ENCODE data around the gene RNF41.

Gene RNF41

DNA sequence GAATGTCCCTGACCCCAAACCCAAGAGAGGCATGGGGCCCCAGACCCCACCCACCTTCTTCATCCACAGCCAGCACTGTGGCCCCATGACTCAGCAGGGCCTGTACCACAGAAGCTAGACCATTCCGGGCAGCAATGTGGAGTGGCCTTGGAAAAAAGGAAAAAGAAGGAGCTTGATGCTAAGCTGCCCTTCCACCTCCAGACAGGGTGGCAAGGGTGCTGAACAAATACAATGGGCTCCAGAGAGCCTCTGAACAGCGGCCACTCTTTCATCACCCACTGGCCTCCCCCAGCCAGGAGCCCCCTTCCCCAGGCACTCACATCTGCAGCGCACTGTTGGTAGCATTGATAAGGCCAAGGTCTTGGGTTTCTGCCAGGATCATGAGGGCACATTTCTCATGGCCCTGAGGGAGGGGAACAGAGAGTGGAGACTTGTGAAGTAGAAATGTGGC is 22.0 kb upstream of the RNF41 start:
- DNase-seq (ENCODE audit: low spot score): no peak

DNA sequence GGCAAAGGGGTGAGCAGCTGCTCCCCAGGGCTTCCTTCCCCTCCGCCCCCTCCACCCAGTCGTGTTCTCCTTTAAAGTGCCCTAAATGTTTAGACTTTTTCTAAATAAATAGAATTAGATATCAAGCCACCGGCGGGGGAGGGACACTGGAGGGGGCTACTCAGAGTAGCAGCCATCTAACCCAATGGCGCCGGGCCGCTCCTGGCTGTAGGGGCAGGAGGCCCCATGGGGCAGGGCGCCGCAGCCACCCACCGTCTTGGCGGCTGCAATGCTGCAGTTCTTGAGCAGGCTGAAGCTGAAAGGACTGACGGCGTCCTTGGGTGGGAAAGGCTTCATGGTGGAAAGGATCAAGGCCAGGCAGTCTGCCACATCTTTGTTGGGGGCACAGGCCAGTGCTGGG is 21.3 kb upstream of the RNF41 start:
- DNase-seq (ENCODE audit: low spot score): no peak

DNA sequence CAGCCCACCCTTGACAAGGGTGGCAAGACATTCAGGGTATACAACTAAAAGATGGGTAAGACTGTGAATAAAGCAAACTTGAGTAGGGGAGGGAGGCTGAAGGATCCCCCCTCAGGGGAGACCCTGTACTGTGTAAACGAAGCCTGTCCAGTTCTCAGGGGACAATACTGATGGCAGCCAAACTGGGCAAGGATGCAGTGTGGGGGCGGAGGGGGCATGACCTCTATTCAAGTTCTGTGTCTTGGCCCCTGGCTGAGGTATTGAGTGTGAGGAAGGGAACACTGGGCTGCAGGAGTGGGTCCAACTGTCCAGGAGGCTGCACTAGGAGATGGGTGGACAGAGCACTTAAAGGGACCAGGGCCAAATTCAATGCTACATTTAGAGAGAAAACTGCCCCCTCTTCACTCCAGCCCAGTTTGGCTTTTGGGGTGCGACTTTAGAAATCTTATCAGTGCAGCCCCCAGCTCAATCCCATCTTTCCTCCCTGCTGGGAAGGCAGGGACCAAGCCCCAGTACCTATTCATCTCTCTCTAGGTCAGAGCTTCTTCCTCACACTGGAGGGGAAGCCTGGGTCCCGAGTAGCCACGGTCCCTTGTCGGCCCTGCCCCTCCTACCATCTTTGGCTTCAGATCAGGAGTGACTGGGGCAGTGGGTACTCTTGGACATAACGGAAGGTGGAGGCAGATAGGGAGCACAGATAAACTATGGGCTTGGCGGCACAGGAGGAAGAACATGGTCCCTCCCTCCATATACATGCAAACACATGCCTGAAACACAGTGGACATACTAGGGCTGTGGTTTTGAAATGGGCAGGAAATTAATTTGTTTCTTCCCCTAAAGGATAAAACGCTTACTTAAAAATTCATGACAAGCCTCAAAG is 19.9 kb upstream of the RNF41 start:
- DNase-seq (ENCODE audit: low spot score): no peak

DNA sequence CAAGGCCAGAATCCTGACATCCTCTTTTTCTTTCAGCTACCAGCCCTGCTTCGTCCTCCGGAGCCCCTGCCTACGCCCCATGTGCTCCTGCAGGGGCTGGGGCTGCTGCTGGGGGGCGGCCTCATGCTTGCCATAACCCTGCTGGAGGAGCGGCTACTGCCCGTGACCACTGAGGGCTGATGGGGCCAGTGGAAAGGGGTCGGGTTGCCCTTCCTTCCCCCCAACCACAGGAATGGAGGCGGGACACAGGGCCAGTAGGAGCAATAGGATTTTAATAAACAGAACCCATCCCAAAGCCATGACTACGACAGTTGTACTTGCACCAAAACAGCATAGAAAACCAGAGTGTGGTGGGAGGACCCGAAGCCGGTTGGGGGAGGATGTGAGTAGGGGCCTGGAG is 15.8 kb upstream of the RNF41 start:
- DNase-seq (ENCODE audit: low spot score): no peak

DNA sequence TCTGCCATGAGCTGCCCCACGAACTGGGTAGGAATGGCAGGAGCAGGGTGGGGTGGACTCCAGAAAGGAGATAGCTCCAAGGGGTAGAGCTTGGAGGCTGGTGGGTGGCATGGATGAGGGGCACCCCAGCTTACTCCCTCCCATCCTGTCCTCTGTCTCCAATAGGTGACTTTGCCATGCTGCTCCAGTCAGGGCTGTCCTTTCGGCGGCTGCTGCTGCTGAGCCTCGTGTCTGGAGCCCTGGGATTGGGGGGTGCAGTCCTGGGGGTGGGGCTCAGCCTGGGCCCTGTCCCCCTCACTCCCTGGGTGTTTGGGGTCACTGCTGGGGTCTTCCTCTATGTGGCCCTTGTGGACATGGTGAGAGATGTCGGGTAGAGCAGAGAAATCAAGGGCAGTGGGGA is 15.3 kb upstream of the RNF41 start:
- no peak for DNase-seq (ENCODE audit: low spot score)

DNA sequence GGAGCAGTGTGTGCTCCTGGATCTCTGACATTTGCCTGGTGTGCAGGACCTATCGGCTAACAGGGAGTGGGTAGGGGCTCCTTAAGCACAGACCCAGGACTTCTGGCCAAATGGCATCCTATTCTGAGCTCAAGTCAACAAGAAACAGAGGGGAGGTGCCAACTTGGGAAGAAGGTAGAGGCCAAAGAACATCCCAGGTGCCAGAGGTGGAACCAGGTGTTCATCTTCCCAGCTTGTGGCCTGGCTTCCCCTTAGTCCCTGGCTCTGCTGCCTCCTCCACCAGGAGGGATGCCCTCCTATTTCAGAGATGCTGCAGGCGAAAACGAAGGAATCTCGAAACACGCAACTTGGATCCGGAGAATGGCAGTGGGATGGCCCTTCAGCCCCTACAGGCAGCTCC is 14.4 kb upstream of the RNF41 start:
- no peak for DNase-seq (ENCODE audit: low spot score)

DNA sequence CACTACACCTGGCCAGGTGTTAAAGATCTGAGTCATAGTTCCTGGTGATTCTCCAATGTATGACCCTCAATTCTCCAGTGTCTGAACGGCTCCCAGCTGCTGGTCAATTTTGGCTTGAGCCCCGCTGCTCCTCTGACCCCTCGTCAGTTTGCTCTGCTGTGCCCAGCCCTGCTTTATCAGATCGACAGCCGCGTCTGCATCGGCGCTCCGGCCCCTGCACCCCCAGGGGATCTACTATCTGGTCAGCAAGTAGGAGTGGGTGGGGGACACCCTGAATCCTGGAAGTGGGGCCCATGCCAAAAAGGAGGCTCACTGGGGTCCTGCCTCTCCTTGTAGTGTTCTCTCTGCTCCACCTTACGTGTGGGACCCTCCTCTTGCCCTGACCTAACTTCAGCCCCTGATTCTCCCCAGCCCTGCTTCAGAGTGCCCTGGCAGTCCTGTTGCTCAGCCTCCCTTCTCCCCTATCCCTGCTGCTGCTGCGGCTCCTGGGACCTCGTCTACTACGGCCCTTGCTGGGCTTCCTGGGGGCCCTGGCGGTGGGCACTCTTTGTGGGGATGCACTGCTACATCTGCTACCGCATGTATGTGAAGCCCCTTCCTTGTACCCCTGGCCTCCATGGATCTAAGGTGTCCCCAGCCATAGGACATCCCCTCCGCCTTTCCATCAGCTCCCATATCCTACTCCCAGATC is 13.2 kb upstream of the RNF41 start:
- no peak for DNase-seq (ENCODE audit: low spot score)

DNA sequence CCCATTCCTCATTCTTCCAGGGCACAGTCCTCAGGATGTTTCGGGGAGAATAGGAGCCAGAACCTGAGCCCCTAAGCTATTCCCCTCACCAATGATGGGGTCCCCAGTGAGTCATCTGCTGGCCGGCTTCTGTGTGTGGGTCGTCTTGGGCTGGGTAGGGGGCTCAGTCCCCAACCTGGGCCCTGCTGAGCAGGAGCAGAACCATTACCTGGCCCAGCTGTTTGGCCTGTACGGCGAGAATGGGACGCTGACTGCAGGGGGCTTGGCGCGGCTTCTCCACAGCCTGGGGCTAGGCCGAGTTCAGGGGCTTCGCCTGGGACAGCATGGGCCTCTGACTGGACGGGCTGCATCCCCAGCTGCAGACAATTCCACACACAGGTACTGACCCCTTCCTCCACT is 9.5 kb upstream of the RNF41 start:
- no peak for DNase-seq (ENCODE audit: low spot score)

DNA sequence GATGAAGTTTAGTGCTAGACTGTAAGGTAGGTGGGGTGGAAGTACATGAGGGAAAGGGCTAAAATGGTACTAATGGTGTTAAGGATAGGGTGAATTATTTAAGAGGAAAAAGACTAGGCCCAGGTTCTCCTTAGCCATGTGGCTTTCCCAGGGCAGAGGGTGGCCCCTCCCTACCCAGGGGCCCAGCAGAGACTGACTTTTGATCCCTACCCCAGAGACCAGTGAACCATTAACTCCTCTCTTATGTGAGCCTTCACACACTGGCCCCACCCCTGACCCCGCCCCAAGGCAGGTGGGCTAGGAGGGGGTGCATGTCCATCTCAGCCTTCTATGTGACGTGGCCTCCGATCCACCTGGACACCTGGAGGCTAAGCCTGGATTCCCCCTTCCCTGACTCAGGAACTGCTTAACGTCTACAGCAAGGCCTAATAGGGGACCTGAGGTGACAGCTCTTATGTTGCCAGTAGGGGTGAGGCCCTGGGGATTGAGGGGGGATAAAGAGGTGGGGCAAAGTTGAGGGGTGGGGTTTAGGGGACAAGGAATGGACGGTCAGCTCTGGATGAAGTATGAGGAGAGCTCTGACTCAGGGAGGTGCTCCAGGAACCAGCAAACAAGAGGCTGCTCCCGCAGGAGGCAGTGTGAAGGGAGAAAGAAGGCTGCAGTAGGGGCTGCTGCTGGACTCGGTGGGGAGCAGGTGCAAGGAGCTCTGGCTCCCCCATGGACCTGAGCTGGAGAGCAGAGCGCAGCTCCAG is 8.9 kb upstream of the RNF41 start:
- no peak for DNase-seq (ENCODE audit: low spot score)

DNA sequence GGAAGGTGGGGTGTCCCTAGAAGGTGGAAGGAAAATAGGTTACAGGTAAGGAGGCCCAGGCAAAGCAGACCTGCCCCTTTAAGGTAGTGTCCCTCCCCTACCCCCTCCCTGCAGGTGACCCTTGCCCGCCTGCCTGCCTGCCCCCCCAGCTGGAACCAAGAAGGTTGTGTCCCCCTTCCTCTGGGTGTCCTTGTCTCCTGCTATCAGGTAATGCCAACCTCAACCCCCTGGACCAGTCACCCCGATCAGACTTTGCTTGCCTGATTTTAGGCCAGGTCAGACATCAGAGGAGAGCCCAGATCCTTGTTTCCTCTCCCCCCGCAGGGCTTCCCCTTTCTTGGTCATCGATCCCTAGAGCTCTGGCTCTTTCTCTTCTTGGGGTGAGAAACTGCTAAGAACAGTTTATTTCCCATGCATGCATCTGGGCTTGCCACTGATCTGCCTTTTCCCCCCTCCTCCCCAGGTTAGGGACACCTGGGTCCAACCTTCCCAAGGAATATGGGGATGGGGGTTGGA is 8.3 kb upstream of the RNF41 start, which contains the start of gene SLC39A5:
Gene SLC39A5, plus strand, starts transcription at position 136 of the 516 bp plus-strand sequence. CDS start 1,224 bp downstream, outside the sequence.
- DNase-seq (ENCODE audit: low spot score): no peak

DNA sequence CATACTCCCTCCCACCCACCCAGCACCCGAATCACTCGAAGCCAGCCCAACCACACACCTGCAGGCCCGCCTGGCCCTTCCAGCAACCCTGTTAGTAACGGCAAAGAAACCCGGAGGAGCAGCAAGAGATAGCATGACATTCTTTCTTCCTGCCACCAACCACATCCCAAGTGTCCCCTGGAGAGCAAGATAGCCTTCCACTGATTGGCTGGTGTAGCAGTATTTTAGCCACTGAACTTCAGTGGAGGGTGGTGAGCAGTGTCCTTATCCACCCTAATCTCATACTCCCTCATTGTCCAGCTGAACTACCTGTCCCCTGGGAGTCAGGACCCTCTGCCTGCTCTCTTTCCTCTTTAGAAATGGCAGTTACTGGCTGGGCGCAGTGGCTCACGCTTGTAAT is 7.4 kb upstream of the RNF41 start:
- no peak for DNase-seq (ENCODE audit: low spot score)

DNA sequence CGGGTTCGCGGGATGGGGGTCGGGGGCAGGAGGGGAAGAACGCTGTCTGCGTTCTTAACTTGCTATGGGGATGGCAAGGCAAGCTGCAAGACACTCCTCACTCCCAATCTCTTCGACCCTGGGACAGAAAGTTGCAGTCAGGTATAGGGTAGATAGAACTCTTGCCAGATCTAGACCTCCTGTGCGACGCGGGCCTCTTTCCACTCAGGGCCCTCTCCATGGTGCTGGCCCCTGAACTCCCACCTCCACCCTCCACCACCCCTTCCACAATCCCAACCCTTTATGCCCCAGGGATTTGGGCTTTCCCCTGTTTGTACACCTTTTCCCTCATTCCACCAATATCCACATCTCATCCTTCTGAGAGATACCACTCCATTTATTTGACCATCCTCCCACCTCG is 3.2 kb upstream of the RNF41 start:
- DNase-seq (ENCODE audit: low spot score): no peak

DNA sequence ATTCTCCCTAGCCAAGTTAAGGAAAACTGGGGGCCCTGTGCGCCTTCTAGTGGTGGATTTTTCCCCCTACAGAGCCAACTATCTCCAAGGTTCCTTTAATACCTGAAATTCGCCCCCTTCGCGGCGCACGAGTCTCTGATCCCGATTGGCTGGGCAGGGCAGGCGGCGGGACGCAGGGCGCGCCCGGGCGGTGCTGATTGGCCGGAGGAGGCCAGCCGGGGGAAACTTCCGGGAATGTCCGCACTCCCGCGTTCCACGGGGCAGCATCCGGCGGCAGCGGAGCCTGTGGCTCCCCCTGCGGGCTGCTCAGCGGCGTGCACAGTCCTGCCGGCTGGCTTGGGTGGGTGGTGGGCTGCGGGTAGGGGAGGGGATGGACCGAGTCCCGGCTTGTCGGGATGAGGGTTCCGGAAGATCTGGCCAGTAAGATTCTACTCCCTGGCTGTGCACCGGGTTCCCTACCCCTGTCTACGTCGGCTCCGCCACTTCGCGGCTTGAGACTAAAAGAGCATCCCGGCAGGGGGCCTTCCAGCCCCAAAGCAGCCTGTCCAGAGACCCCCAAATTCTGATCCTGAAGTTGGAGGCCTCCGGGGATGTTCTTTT is 2.5 kb upstream of the RNF41 start, which contains the start of gene NABP2:
Gene NABP2, plus strand, starts transcription at position 241 of the 600 bp plus-strand sequence. CDS start 515 bp downstream, outside the sequence.
- DNase-seq (ENCODE audit: low spot score): peak; percentile 100

DNA sequence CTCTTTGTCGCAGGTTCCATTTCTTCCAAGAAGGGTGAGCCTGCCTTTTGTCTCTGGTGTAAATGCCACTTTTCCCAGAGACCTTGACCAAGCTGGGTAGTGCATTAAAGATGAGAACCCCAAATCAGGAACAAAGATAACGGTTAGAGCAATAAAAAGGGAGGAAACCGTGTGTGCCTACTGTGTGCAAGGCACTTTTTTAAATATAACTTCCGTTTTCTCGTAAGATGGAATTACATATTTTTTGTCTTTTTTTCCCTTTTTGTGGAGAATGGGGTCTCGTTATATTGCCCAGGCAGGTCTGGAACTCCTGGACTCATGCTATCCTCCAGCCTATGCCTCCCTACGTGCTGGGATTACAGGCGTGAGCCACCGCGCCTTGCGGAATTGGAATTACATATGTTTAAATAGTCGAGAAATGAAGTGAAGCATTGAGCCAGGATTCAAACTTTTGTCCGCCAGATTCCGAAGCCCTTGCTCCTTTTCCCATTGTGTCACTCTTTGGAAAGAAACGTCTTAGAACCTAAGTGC is 1.9 kb upstream of the RNF41 start:
- no peak for DNase-seq (ENCODE audit: low spot score)

DNA sequence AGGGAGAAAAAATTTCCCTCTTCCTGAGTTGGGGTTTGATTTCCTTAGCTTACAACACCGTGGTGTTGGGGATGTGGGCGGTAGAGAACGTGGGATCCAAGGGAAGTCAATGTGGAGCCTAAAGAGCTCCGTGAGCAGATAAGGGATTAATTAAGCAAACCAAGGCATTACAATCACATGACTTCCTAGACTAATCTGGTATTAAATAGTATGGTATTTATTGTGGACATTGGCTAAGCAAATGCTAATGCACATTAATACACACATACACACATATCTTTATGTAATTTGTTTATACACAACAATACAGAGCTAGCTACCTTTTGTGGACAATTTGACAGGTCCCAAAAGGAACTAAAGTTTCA is 791 bp upstream of the RNF41 start:
- no peak for DNase-seq (ENCODE audit: low spot score)

DNA sequence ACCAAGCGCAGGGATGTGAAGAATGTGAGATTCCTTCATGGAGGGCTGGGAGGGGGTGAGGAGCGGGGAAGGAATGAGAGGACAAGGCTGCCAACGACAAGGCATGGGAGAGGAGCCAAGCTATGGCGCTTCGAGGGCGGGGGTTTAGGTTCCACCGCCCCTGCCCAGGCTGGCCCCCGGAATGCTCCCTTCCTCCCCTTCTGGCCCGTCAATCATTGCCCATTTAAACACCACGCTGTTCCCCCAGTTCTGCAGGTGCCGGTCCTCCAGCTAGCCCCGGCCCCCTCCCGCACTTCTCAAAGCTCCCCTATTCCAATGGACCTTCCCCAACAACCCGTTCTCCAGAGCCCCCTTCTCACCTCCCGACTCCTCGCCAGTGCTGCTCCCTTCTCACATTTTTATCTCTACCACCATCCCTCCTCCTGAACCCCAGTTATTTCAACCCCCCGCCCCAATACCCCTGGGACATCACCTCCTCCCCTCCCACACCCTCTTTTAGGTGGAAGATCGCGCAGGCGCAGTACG is 428 bp downstream of the RNF41 start:
- peak; percentile 92 for DNase-seq (ENCODE audit: low spot score)

DNA sequence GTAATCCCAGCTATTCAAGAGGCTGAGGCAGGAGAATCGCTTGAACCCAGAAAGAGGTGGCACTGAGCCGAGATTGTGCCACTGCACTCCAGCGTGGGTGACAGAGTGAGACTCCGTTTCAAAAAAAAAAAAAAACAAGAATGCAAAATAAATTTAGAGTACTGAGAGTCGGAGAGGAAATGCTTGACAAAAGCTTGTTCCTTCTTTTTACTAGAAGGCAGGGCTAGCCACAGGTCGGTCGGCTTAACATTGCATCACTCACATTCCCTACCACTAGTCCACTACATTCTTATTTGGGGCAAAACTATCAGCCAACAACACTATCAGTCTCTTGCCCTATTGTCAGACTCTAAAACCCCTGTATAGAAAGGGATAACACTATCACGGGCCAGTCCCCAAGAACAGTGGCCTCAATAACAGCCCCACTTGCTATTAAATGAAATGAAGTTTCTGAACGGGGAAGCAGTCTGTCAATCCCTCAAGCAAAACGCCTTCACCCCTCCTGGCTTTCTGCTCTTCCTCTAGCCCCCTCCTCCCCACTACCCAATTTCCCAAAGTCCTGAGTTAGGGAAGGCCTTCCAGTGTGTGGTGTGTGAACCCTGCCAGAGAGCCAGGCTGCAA is 1.0 kb downstream of the RNF41 start:
- DNase-seq (ENCODE audit: low spot score): peak; percentile 72

DNA sequence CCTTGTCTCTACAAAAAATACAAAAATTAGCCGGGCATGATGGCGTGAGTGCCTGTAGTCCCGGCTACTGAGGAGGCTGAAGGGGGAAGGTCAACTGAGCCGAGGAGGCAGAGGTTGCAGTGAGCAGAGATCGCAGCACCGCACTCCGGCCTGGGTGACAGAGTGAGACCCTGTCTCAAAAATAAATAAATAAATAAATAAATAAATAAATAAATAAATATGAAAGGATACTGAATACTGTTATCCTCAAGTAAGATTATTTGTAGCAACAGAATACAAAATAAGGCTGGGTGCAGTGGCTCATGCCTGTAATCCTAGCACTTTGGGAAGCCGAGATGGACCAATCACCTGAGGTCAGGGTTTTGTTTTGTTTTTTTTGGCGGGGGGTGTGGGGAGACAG is 1.9 kb downstream of the RNF41 start:
- DNase-seq (ENCODE audit: low spot score): no peak

DNA sequence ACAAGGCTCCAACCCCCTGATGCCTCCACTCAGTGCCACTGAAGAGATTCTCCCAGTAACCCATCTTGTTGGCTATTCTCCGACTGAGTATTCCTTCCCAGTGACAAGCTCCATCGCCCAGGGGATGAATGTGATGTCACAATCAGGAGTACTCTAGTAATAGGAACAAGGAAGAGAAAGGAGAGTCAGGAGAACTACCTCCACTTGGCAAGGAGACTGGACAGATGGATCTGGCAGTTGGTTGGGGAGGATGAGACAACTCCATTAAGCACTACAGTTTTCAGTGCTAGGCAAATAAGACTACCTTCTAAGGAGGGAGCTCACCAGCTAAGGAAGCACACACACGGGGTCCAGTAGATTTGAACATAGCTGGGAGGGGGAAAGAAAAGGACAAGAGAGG is 5.3 kb downstream of the RNF41 start:
- no peak for DNase-seq (ENCODE audit: low spot score)

DNA sequence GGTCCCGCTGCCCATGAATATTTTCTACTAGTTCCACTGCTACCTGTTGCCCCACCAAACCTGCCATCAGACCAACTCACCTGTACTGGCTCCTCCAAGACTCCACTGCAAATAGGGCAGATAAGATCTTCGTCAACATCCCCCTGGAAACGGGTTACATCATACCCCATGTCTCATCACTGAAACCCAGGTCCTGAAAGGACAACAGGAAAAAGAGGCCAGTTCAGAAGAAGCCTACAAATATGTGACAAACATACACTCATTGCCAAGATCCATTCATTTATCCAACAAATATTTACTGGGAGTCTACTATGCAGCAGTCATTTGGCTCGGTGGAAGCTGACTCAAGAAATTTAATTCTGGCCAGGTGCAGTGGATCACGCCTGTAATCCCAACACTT is 7.8 kb downstream of the RNF41 start:
- DNase-seq (ENCODE audit: low spot score): no peak

DNA sequence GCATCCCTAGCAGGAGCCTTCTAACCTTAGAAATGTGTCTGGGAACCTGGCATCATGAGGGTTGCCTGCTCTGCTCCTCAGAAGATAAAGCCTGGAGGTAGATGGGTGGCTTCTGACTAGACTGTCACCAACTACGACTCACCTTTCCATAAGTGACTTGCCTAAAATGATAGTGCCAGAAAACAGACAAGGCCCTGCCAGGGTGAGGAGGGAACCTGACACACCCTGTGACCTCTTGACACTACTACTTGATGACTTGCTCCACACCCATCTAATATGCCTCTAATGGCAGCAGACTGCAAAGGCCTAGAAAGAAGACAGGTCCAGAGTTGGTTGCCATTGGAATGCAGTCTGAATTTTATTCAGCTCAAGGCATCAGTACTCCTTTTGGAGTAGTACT is 9.4 kb downstream of the RNF41 start:
- DNase-seq (ENCODE audit: low spot score): no peak

Measured in GM03348 (cell line).